ENCODE data around the gene ST8SIA4. TPM values are rescaled to one million over a fixed set of nuclear protein-coding genes. Genes with fewer than 3 reads are reported as not detected.

ST8SIA4 gene
- total and polyA plus RNA-seq, 2 donors (not counting 3 experiments of a cell fraction or from before 2014, with no cell fraction given) = 4.5 to 25.0 TPM

GRCh38 chr5:100821751-100822150, 81.3 kb downstream of the ST8SIA4 start:
- dilution Hi-C loops (cut with MboI; ENCODE audit: extremely low pct_ligation_motif_present, low sequenced_read_pairs) (no loop called here), intact Hi-C loops (cut with micrococcal nuclease) (no loop called here)
- FAIRE-seq = no peak
- no peak for TF ChIP-seq FOS (IDR thresholded peaks at IDR 0.05; ENCODE audit: borderline replicate concordance, insufficient read depth, low read length)
- no peak for TF ChIP-seq GATA2 (IDR thresholded peaks at IDR 0.05; ENCODE audit: insufficient read depth, insufficient read length, low read depth, low read length)
- TF ChIP-seq JUN (IDR thresholded peaks at IDR 0.05; ENCODE audit: borderline replicate concordance, insufficient read depth, insufficient read length, low read depth) = no peak
- no peak for TF ChIP-seq POLR2A (IDR thresholded peaks at IDR 0.05; ENCODE audit: low read depth, low read length)
- TF ChIP-seq MAX (IDR thresholded peaks at IDR 0.05; ENCODE audit: insufficient read depth, insufficient read length) = no peak
- TF ChIP-seq CTCF (IDR thresholded peaks at IDR 0.05; ENCODE audit: extremely low read depth in 1 of 2, insufficient read depth in 1 of 2, low read depth in 1 of 2, low read length in 2 of 2) = no peak
- no peak for TF ChIP-seq MYC (IDR thresholded peaks at IDR 0.05; ENCODE audit: low read depth, low read length)
- no peak for TF ChIP-seq POLR2AphosphoS5 (IDR thresholded peaks at IDR 0.05; ENCODE audit: insufficient read depth, low read depth, low read length)
- TF ChIP-seq EZH2 (IDR thresholded peaks at IDR 0.05; ENCODE audit: borderline replicate concordance, low read depth, low read length, severe bottlenecking) = no peak
- H3K9me3 ChIP-seq (replicated peaks; ENCODE audit: control insufficient read depth, insufficient read depth, low read length) = no peaks in the 10 kb centered on the region
- ChIA-PET CTCF (no interaction called here), POLR2A (no interaction called here)
- no peak overlapping the region for H3K4me2 ChIP-seq (ENCODE audit: insufficient read depth, low read length)
- H3K9me1 ChIP-seq (replicated peaks; ENCODE audit: control insufficient read depth, extremely low read depth, insufficient read depth, low read length) = no peaks in the 10 kb centered on the region
- BruUV-seq (replicated peaks) = no TSS peak
- H3K9ac ChIP-seq (replicated peaks; ENCODE audit: extremely low read depth, insufficient read depth, low read length) = no peak overlapping the region
- H2AFZ ChIP-seq (ENCODE audit: low read depth, low read length) = no peak overlapping the region
- H3K27me3 ChIP-seq (ENCODE audit: control insufficient read depth in 2 of 2, insufficient read depth in 2 of 2, low read length in 2 of 2) = no peaks in the 10 kb centered on the region
- no peak for DNase-seq (ENCODE audit: low read depth, low spot score)
- no peaks in the 10 kb centered on the region for H3K79me2 ChIP-seq (ENCODE audit: control insufficient read depth, insufficient read depth, low read length)
- no peaks in the 10 kb centered on the region for H3K36me3 ChIP-seq (ENCODE audit: control insufficient read depth in 2 of 2, extremely low read depth in 1 of 2, insufficient read depth in 2 of 2, low read length in 2 of 2)
- no peaks in the 10 kb centered on the region for H4K20me1 ChIP-seq (replicated peaks; ENCODE audit: control insufficient read depth, extremely low read depth, insufficient read depth, low read length)
- H3K27ac ChIP-seq (ENCODE audit: insufficient read depth, low read depth, low read length) = no peak overlapping the region
- H3K4me1 ChIP-seq (ENCODE audit: control insufficient read depth, extremely low read depth, insufficient read depth, low read length) = no peaks in the 10 kb centered on the region
- H3K4me3 ChIP-seq (replicated peaks in 1 of 3; ENCODE audit: insufficient read depth in 1 of 3, low read depth in 1 of 3, low read length in 3 of 3) = no peak overlapping the region

Data from endothelial cell of umbilical vein (primary cell).